Neuronal stem cell (in vitro differentiated cells): ENCODE data around the gene SLC15A2.

Experiments used
- DNase-seq: peaks from one replicate; pipeline ENCODE4 v3.0.0-alpha.2; 2013; ENCODE audit warnings: low spot score
- H2AFZ ChIP-seq: one replicate; pipeline ENCODE4 v1.6.1; 2013; ENCODE audit warnings: mild to moderate bottlenecking, low read length, inconsistent platforms
- H2AK5ac ChIP-seq: 2 replicates; pipeline ENCODE4 v1.6.1; 2013; ENCODE audit warnings: low read depth, mild to moderate bottlenecking, inconsistent platforms, low read length, moderate library complexity, mixed read lengths
- H2BK120ac ChIP-seq: 2 replicates; pipeline ENCODE4 v1.6.1; 2013; ENCODE audit warnings: low read depth, mild to moderate bottlenecking, inconsistent platforms, low read length, moderate library complexity, mixed read lengths
- H2BK12ac ChIP-seq: one replicate; pipeline ENCODE4 v1.6.1; 2013; ENCODE audit warnings: low read length, inconsistent platforms
- H2BK15ac ChIP-seq: 2 replicates; pipeline ENCODE4 v1.6.1; 2013; ENCODE audit warnings: mild to moderate bottlenecking, low read length, inconsistent platforms, mixed read lengths
- H2BK5ac ChIP-seq: one replicate; pipeline ENCODE4 v1.6.1; 2013; ENCODE audit warnings: inconsistent platforms, mild to moderate bottlenecking, low read length, moderate library complexity
- H3K14ac ChIP-seq: one replicate; pipeline ENCODE4 v1.6.1; 2013; ENCODE audit warnings: low read length, inconsistent platforms
- H3K18ac ChIP-seq: 2 replicates; pipeline ENCODE4 v1.6.1; 2013; ENCODE audit warnings: low read length, inconsistent platforms
- H3K23ac ChIP-seq: 2 replicates; pipeline ENCODE4 v1.6.1; 2013; ENCODE audit warnings: low read depth, mild to moderate bottlenecking, mixed read lengths, low read length, inconsistent platforms; ENCODE audit not compliant: poor library complexity
- H3K27ac ChIP-seq: replicated peaks from 3 replicates; pipeline ENCODE4 v1.5.1; 2013; ENCODE audit warnings: low read length, inconsistent platforms
- H3K27me3 ChIP-seq, 3 experiments: 2 replicates each; pipeline ENCODE4 v1.6.1; 2013; ENCODE audit warnings: low read length in 3 of 3, mild to moderate bottlenecking in 2 of 3, inconsistent platforms in 1 of 3, low read depth in 1 of 3, mixed read lengths in 1 of 3, moderate library complexity in 1 of 3; ENCODE audit not compliant: control insufficient read depth in 3 of 3, insufficient read depth in 3 of 3
- H3K36me3 ChIP-seq, 2 donors: replicated peaks in 1 of 2; 2 replicates each; pipeline ENCODE4 v1.6.1; 2013; ENCODE audit warnings: low read length in 2 of 2; ENCODE audit not compliant: control insufficient read depth in 2 of 2, insufficient read depth in 2 of 2
- H3K4ac ChIP-seq: 2 replicates; pipeline ENCODE4 v1.6.1; 2013; ENCODE audit warnings: inconsistent platforms, mild to moderate bottlenecking, low read length, moderate library complexity
- H3K4me1 ChIP-seq, 2 donors: 1 replicate in 1 of 2; 2 replicates in 1 of 2; pipeline ENCODE4 v1.6.1; 2013; ENCODE audit warnings: low read length in 2 of 2, low read depth in 1 of 2; ENCODE audit not compliant: control insufficient read depth in 2 of 2, insufficient read depth in 1 of 2
- H3K4me2 ChIP-seq: one replicate; pipeline ENCODE4 v1.6.1; 2013; ENCODE audit warnings: mild to moderate bottlenecking, low read length, inconsistent platforms; ENCODE audit not compliant: insufficient read depth, poor library complexity, severe bottlenecking
- H3K4me3 ChIP-seq, 2 donors: 2 replicates each; pipeline ENCODE4 v1.5.1; 2013; ENCODE audit warnings: low read length in 2 of 2, mild to moderate bottlenecking in 2 of 2, inconsistent platforms in 1 of 2, moderate library complexity in 1 of 2
- H3K79me1 ChIP-seq: one replicate; pipeline ENCODE4 v1.6.1; 2013; ENCODE audit warnings: low read depth, mild to moderate bottlenecking, inconsistent platforms, low read length, moderate library complexity
- H3K9ac ChIP-seq: one replicate; pipeline ENCODE4 v1.6.1; 2013; ENCODE audit warnings: mild to moderate bottlenecking, low read depth, low read length, inconsistent platforms; ENCODE audit not compliant: poor library complexity
- H3K9me3 ChIP-seq, 2 donors: replicated peaks in 1 of 2; 2 replicates each; pipeline versions ENCODE3 to v1.6.1; 2013; ENCODE audit warnings: low read length in 2 of 2, mild to moderate bottlenecking in 2 of 2, inconsistent platforms in 1 of 2, low read depth in 1 of 2, mixed read lengths in 1 of 2, moderate library complexity in 1 of 2; ENCODE audit not compliant: control insufficient read depth in 2 of 2, insufficient read depth in 1 of 2
- H4K8ac ChIP-seq: one replicate; pipeline ENCODE4 v1.6.1; 2013; ENCODE audit warnings: low read depth, mild to moderate bottlenecking, inconsistent platforms, low read length, moderate library complexity
- H4K91ac ChIP-seq: one replicate; pipeline ENCODE4 v1.6.1; 2013; ENCODE audit warnings: low read length, low read depth, mild to moderate bottlenecking, inconsistent platforms; ENCODE audit not compliant: poor library complexity
- WGBS, 2 donors: extraction: QIAGEN DNeasy Blood & Tissue Kit; methylation state at CpG; one replicate each; pipeline ENCODE4 v1.1.7; 2013; ENCODE audit warnings: missing lambda C conversion rate in 2 of 2, mixed read lengths in 1 of 2; ENCODE audit not compliant: insufficient read length in 2 of 2, insufficient replicate concordance in 1 of 2; ENCODE audit errors: extremely low coverage in 2 of 2; 5-methylcytosine and 5-hydroxymethylcytosine counted together

The SLC15A2 gene

DNA sequence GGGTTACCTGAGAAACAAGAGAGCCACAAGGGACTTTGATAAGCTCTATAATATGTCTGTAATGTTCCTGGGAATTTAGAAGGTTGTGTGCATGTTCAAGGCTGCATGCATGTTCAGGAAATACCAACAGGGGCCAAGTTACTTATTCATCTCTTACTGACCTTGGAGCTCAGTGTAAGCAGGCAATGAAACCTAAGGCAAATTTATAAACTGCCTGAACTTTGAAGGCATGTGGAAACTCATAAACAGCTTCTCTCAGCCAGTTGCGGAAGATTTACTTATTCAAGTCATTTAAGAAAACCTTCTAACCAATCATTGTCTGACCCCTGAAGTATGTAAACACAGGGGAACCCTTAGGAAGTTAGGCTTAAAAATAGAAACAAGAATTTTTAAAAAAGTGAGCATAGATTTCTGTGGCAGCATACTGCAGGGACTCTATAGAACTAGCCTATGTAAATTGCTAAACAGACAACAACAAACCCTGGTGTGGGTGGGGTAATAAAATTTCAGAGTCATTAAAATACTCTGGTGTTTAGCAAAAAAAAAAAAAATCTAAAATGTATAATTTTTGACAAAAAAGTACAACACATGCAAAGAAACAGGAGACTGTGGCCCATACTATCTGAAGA lies 57.2 kb downstream of the SLC15A2 start:
- Histone ChIP-seq H3K27ac (no peak overlapping the region), H2AK5ac (no peak overlapping the region), H3K14ac (no peak overlapping the region), H2BK5ac (no peak overlapping the region), H3K4me1 (no peaks in the 10 kb centered on the region), H2AFZ (no peak overlapping the region), H3K4me3 (no peak overlapping the region), H3K36me3 (no peaks in the 10 kb centered on the region), H2BK15ac (no peak overlapping the region), H3K23ac (no peak overlapping the region), H3K9ac (no peak overlapping the region), H4K8ac (no peak overlapping the region), H3K4me2 (no peak overlapping the region), H4K91ac (no peak overlapping the region), H3K79me1 (no peaks in the 10 kb centered on the region), H3K4ac (no peak overlapping the region), H2BK12ac (no peak overlapping the region), H3K18ac (no peak overlapping the region), H3K9me3 (peaks cover 0 to 1% of the 10 kb centered on the region in 2 donors), H2BK120ac (no peak overlapping the region), H3K27me3 (no peaks in the 10 kb centered on the region)
- no CpG with 5 or more reads among the region's 1 CpG for WGBS, 2 donors
- no peak for DNase-seq

DNA sequence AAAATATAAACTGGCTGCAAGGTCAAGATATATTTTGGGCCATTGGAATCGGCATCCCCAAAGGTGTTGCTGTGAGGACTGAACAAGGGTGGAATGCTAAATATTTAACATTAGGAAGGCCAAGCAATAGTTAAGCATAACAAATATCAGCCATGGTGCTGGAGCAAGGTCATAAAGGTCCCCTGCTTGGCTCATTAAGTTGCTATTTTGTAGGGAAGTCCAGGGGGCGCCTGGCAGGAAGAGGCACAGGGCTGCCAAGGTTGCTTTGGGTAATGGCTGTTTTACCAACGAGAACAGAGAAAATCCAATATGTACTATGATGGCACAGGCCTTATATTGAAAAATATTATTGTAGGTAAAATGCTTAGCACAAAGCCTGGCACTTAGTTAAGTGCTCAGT lies 62.2 kb downstream of the SLC15A2 start:
- no peak overlapping the region for H3K18ac ChIP-seq

DNA sequence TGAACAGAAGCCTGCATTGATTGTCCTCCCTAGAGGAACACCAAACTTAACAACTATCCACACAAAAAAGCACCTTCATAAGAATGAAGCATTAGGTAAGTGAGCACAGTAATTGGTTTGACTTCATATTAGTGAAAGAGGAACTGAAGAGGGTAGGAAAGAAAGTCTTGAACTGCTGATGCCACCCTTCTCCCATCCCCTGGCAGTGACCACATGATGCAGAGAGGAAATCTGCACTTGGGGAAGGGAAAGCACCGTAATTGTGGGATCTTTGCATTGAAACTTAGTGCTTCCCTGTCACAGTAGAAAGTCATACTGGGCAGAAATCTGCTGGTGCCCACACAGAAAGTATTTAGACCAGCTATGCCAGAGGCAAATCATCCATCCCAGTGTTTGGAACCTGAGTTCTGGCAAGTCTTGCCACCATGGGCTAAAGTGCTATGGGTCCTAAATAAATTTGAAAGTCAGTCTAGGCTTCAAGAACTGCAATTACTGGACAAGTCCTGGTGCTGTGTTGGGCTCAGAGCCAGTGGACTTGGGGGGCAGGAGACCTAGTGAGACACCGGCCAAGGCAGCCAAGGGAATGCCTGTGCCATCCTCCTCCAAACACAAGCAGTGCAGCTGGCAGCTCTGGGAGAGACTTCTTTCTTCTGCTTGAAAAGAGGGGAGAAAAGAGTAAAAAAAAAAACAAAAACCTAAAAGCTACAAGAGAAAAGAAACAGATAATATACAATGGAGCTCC lies 63.6 kb downstream of the SLC15A2 start:
- no peak overlapping the region for H3K18ac ChIP-seq
- DNase-seq = no peak
- H3K4me1 ChIP-seq = no peaks in the 10 kb centered on the region
- no peak overlapping the region for H2AFZ ChIP-seq
- H2AK5ac ChIP-seq = no peak overlapping the region
- H3K27ac ChIP-seq = no peak overlapping the region
- H3K9ac ChIP-seq = no peak overlapping the region
- no peak overlapping the region for H3K4me2 ChIP-seq
- H3K9me3 ChIP-seq = peaks cover 0 to 1% of the 10 kb centered on the region in 2 donors
- H2BK5ac ChIP-seq = no peak overlapping the region
- H4K8ac ChIP-seq = no peak overlapping the region
- no peak overlapping the region for H2BK15ac ChIP-seq
- H3K79me1 ChIP-seq = no peaks in the 10 kb centered on the region
- no peak overlapping the region for H4K91ac ChIP-seq
- H3K27me3 ChIP-seq = no peaks in the 10 kb centered on the region
- H3K14ac ChIP-seq = peak overlapping the region; percentile 38
- H3K4ac ChIP-seq = no peak overlapping the region
- no peak overlapping the region for H2BK120ac ChIP-seq
- no peaks in the 10 kb centered on the region for H3K36me3 ChIP-seq
- WGBS, 2 donors = no CpG with 5 or more reads among the region's 2 CpGs
- H2BK12ac ChIP-seq = no peak overlapping the region
- H3K4me3 ChIP-seq = no peak overlapping the region
- H3K23ac ChIP-seq = no peak overlapping the region

More for the DNA sequence above, 62.2 kb downstream of the SLC15A2 start:
- Histone ChIP-seq H2BK5ac (no peak overlapping the region), H2BK120ac (no peak overlapping the region), H2AFZ (no peak overlapping the region), H3K4me2 (no peak overlapping the region), H2BK12ac (no peak overlapping the region), H3K23ac (no peak overlapping the region), H3K4me3 (no peak overlapping the region), H3K79me1 (no peaks in the 10 kb centered on the region), H4K8ac (no peak overlapping the region), H3K9ac (no peak overlapping the region), H3K27ac (no peak overlapping the region), H3K9me3 (peaks cover 0 to 1% of the 10 kb centered on the region in 2 donors), H4K91ac (no peak overlapping the region), H2AK5ac (no peak overlapping the region), H3K27me3 (no peaks in the 10 kb centered on the region), H3K4me1 (no peaks in the 10 kb centered on the region), H3K36me3 (no peaks in the 10 kb centered on the region), H3K4ac (no peak overlapping the region), H2BK15ac (no peak overlapping the region), H3K14ac (no peak overlapping the region)
- WGBS, 2 donors = no CpG with 5 or more reads among the region's 3 CpGs
- DNase-seq = no peak

DNA sequence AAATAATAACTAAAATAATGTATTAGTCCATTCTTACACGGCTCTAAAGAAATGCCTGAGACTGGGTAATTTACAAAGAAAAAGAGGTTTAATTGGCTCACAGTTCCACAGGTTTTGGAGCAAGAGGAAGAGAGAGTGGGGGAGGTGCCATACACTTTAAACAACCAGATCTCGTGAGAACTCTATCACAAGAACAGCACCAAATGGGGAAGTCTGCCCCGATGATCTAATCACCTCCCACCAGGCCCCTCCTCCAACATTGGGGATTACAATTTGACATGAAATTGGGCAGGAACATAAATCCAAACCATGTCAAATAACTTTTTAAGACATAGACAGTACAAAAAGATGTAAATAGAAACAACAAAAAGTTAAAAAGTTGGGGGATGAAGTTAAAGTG lies 64.6 kb downstream of the SLC15A2 start:
- H4K91ac ChIP-seq = no peak overlapping the region
- no peak overlapping the region for H3K4me2 ChIP-seq
- H3K9me3 ChIP-seq = peaks cover 0 to 1% of the 10 kb centered on the region in 2 donors
- no peak overlapping the region for H3K9ac ChIP-seq
- H3K36me3 ChIP-seq = no peaks in the 10 kb centered on the region
- no peak overlapping the region for H4K8ac ChIP-seq
- no peak overlapping the region for H2AFZ ChIP-seq
- no peaks in the 10 kb centered on the region for H3K79me1 ChIP-seq
- no peak overlapping the region for H3K18ac ChIP-seq
- no peak overlapping the region for H3K27ac ChIP-seq
- DNase-seq = no peak
- no peak overlapping the region for H2BK12ac ChIP-seq
- H3K23ac ChIP-seq = no peak overlapping the region
- H3K4ac ChIP-seq = no peak overlapping the region
- no peak overlapping the region for H2BK5ac ChIP-seq
- WGBS, 2 donors = no CpG with 5 or more reads among the region's 3 CpGs
- H3K4me1 ChIP-seq = no peaks in the 10 kb centered on the region
- no peak overlapping the region for H3K4me3 ChIP-seq
- H2AK5ac ChIP-seq = no peak overlapping the region
- no peak overlapping the region for H2BK15ac ChIP-seq
- H3K14ac ChIP-seq = no peak overlapping the region
- no peak overlapping the region for H2BK120ac ChIP-seq
- H3K27me3 ChIP-seq = no peaks in the 10 kb centered on the region
